ENCODE measurements around the gene XKR7. TPM values are rescaled to one million over a fixed set of nuclear protein-coding genes. Genes with fewer than 3 reads are reported as not detected.

Gene XKR7
- total RNA-seq, 1 donor from 2014 or later, result 0.08 TPM

- Histone ChIP-seq H3K36me3 (ENCODE audit: control insufficient read depth, insufficient read depth, low read length) (no peaks in the 10 kb centered on the region), H3K27me3 (ENCODE audit: control insufficient read depth, insufficient read depth, low read length) (peaks cover 3% of the 10 kb centered on the region), H3K4me3 (ENCODE audit: low read depth, low read length) (no peak overlapping the region)
- no peak for DNase-seq (ENCODE audit: low read depth)
- TF ChIP-seq CTCF (IDR thresholded peaks at IDR 0.05; ENCODE audit: insufficient read depth, low read length, poor library complexity, severe bottlenecking), result no peak
These were observed 39.2 kb downstream of the XKR7 start for GRCh38 chr20:32006841-32007786.

GRCh38 chr20:32007787-32008616, 40.1 kb downstream of the XKR7 start:
- DNase-seq (ENCODE audit: low read depth), result no peak
- H3K4me3 ChIP-seq (ENCODE audit: low read depth, low read length), result no peak overlapping the region
- TF ChIP-seq CTCF (IDR thresholded peaks at IDR 0.05; ENCODE audit: insufficient read depth, low read length, poor library complexity, severe bottlenecking), result no peak

GRCh38 chr20:32009564-32009963, 41.6 kb downstream of the XKR7 start:
- H3K27me3 ChIP-seq (ENCODE audit: control insufficient read depth, insufficient read depth, low read length), result peaks cover 3% of the 10 kb centered on the region

More at GRCh38 chr20:32007787-32008616, 40.1 kb downstream of the XKR7 start:
- no peaks in the 10 kb centered on the region for H3K36me3 ChIP-seq (ENCODE audit: control insufficient read depth, insufficient read depth, low read length)
- peaks cover 3% of the 10 kb centered on the region for H3K27me3 ChIP-seq (ENCODE audit: control insufficient read depth, insufficient read depth, low read length)

GRCh38 chr20:32010101-32010500, 42.1 kb downstream of the XKR7 start, which contains the start of gene CCM2L:
Gene CCM2L, plus strand, starts transcription at chr20:32010438. Its CDS starts 17 bp downstream, at chr20:32010455.
- no peak for TF ChIP-seq CTCF (IDR thresholded peaks at IDR 0.05; ENCODE audit: insufficient read depth, low read length, poor library complexity, severe bottlenecking)
- H3K27me3 ChIP-seq (ENCODE audit: control insufficient read depth, insufficient read depth, low read length), result peaks cover 6% of the 10 kb centered on the region

More at GRCh38 chr20:32009564-32009963, 41.6 kb downstream of the XKR7 start:
- H3K4me3 ChIP-seq (ENCODE audit: low read depth, low read length), result no peak overlapping the region
- no peak for DNase-seq (ENCODE audit: low read depth)
- no peaks in the 10 kb centered on the region for H3K36me3 ChIP-seq (ENCODE audit: control insufficient read depth, insufficient read depth, low read length)
- no peak for TF ChIP-seq CTCF (IDR thresholded peaks at IDR 0.05; ENCODE audit: insufficient read depth, low read length, poor library complexity, severe bottlenecking)

GRCh38 chr20:32010666-32011065, 42.7 kb downstream of the XKR7 start:
- DNase-seq (ENCODE audit: low read depth), result no peak
- Histone ChIP-seq H3K36me3 (ENCODE audit: control insufficient read depth, insufficient read depth, low read length) (no peaks in the 10 kb centered on the region), H3K27me3 (ENCODE audit: control insufficient read depth, insufficient read depth, low read length) (peaks cover 6% of the 10 kb centered on the region), H3K4me3 (ENCODE audit: low read depth, low read length) (no peak overlapping the region)
- no peak for TF ChIP-seq CTCF (IDR thresholded peaks at IDR 0.05; ENCODE audit: insufficient read depth, low read length, poor library complexity, severe bottlenecking)

More at GRCh38 chr20:32010101-32010500, 42.1 kb downstream of the XKR7 start, which contains the start of gene CCM2L:
- no peak within 1 kb of the TSS for H3K4me3 ChIP-seq (ENCODE audit: low read depth, low read length)
- no peaks in the 10 kb centered on the region for H3K36me3 ChIP-seq (ENCODE audit: control insufficient read depth, insufficient read depth, low read length)
- DNase-seq (ENCODE audit: low read depth), result no peak

Data from kidney epithelial cell (primary cell).